ENCODE results near the gene HSPB9.

The HSPB9 gene

GRCh38 chr17:42169351-42169750 is 46.7 kb downstream of the HSPB9 start:
- TF ChIP-seq CTCF (IDR thresholded peaks at IDR 0.05; ENCODE audit: low read depth, low read length), result no peak
- no peak overlapping the region for H3K4me3 ChIP-seq (ENCODE audit: low read depth, low read length)
- no peak for DNase-seq (ENCODE audit: low read depth)

GRCh38 chr17:42171831-42172230 is 49.2 kb downstream of the HSPB9 start:
- no peak for TF ChIP-seq CTCF (IDR thresholded peaks at IDR 0.05; ENCODE audit: low read depth, low read length)
- TF ChIP-seq, protein P1, sequence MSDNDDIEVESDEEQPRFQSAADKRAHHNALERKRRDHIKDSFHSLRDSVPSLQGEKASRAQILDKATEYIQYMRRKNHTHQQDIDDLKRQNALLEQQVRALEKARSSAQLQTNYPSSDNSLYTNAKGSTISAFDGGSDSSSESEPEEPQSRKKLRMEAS (IDR thresholded peaks at IDR 0.05; ENCODE audit: low read depth, low read length), result no peak
- DNase-seq (ENCODE audit: low read depth), result no peak
- H3K4me3 ChIP-seq (ENCODE audit: low read depth, low read length), result no peak overlapping the region

Measured in NB4 (cell line).